Measurements from ENCODE around the gene MARVELD3. TPM values are rescaled to one million over a fixed set of nuclear protein-coding genes. Genes with fewer than 3 reads are reported as not detected.

Gene MARVELD3
- total RNA-seq, 1 experiment from 2014 or later: 27.0 TPM

DNA sequence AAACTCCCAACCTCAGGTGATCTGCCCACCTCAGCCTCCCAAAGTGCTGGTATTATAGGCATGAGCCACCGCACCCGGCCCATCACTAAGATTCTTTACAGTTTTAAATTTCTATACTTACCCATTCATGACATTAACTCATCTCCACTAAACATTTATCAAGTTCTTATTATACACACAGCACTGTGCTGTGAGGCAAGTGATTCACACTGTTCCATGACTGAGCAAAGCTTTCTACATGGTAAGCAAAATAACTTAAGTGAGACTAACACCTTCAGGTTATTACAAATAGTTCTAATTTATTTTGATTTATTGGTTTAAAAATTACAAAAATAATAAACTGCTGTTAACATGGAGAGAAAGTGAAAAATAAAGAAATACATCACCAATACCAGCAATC, 33.5 kb downstream of the MARVELD3 start:
- no peaks in the 10 kb centered on the region for H4K20me1 ChIP-seq (ENCODE audit: control insufficient read depth, insufficient read depth, insufficient read length)
- H3K27me3 Mint-ChIP-seq (ENCODE audit: low read depth): no peaks in the 10 kb centered on the region
- no peaks in the 10 kb centered on the region for H3K9me3 ChIP-seq (ENCODE audit: control insufficient read depth, low read depth, low read length)
- H3K23ac ChIP-seq (ENCODE audit: insufficient read length, low read depth, low read length): no peak overlapping the region
- H3K27ac Mint-ChIP-seq: no peak overlapping the region
- no peak overlapping the region for H3K4me2 ChIP-seq (ENCODE audit: insufficient read depth, insufficient read length, low read length)
- H4K8ac ChIP-seq (replicated peaks; ENCODE audit: insufficient read length, low read depth, low read length): no peak overlapping the region
- no peaks in the 10 kb centered on the region for H3K4me1 ChIP-seq (ENCODE audit: insufficient read depth, low read length)
- no CpG with 5 or more reads among the region's 2 CpGs for WGBS (ENCODE audit: extremely low coverage, insufficient read length, low lambda C conversion rate)
- no peak overlapping the region for H2BK20ac ChIP-seq (ENCODE audit: low read depth, low read length, poor library complexity, severe bottlenecking)
- no peak overlapping the region for H2BK15ac ChIP-seq (ENCODE audit: low read depth, low read length)
- H3K14ac ChIP-seq (ENCODE audit: insufficient read depth, low read length): no peak overlapping the region
- H3K36me3 Mint-ChIP-seq (ENCODE audit: insufficient read depth in 1 of 3, low read depth in 3 of 3): peaks cover 25 to 71% (median 55%) of the 10 kb centered on the region in 3 experiments; a peak in 6 of 7 replicates
- H3K27ac ChIP-seq (ENCODE audit: insufficient read length, low read depth, low read length): no peak overlapping the region
- no peak overlapping the region for H3T11ph ChIP-seq (ENCODE audit: low read length)
- no peak overlapping the region for H3K4me3 Mint-ChIP-seq
- DNase-seq: no peak
- TF ChIP-seq, protein P1, sequence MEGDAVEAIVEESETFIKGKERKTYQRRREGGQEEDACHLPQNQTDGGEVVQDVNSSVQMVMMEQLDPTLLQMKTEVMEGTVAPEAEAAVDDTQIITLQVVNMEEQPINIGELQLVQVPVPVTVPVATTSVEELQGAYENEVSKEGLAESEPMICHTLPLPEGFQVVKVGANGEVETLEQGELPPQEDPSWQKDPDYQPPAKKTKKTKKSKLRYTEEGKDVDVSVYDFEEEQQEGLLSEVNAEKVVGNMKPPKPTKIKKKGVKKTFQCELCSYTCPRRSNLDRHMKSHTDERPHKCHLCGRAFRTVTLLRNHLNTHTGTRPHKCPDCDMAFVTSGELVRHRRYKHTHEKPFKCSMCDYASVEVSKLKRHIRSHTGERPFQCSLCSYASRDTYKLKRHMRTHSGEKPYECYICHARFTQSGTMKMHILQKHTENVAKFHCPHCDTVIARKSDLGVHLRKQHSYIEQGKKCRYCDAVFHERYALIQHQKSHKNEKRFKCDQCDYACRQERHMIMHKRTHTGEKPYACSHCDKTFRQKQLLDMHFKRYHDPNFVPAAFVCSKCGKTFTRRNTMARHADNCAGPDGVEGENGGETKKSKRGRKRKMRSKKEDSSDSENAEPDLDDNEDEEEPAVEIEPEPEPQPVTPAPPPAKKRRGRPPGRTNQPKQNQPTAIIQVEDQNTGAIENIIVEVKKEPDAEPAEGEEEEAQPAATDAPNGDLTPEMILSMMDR (conservative IDR thresholded peaks at IDR 0.05): no peak
- no peak overlapping the region for H4K91ac ChIP-seq (ENCODE audit: insufficient read length, low read depth, low read length)
- no peak overlapping the region for H3K9ac ChIP-seq (ENCODE audit: extremely low read depth, insufficient read length, low read length)
- no peak overlapping the region for H4K5ac ChIP-seq (ENCODE audit: insufficient read length, low read depth, low read length)
- no peak overlapping the region for H2AFZ ChIP-seq (ENCODE audit: low read length)
- H3K4me1 Mint-ChIP-seq: no peaks in the 10 kb centered on the region
- H3K79me2 ChIP-seq (ENCODE audit: insufficient read depth, low read length): no peaks in the 10 kb centered on the region
- no peak overlapping the region for H2BK12ac ChIP-seq (ENCODE audit: insufficient read length, low read depth, low read length)
- H3K79me1 ChIP-seq (ENCODE audit: insufficient read depth, low read depth, low read length, poor library complexity, severe bottlenecking): no peaks in the 10 kb centered on the region
- H3K56ac ChIP-seq (ENCODE audit: insufficient read length, low read depth, low read length): no peak overlapping the region
- no peaks in the 10 kb centered on the region for H3K27me3 ChIP-seq (ENCODE audit: insufficient read depth, low read length)
- H2AK5ac ChIP-seq (ENCODE audit: insufficient read length, low read length): no peak overlapping the region
- no peak overlapping the region for H2BK120ac ChIP-seq (ENCODE audit: low read depth, low read length, poor library complexity, severe bottlenecking)
- no peaks in the 10 kb centered on the region for H3K23me2 ChIP-seq (ENCODE audit: insufficient read length, low read depth, low read length, poor library complexity, severe bottlenecking)
- no peak overlapping the region for H2BK5ac ChIP-seq (ENCODE audit: insufficient read length, low read length)
- H3K9me3 Mint-ChIP-seq: no peaks in the 10 kb centered on the region
- no peak overlapping the region for H3K4ac ChIP-seq (ENCODE audit: low read depth, low read length)
- H3K18ac ChIP-seq (ENCODE audit: insufficient read length, low read depth, low read length): no peak overlapping the region

All from H9 (cell line).